ENCODE results near the gene RPS2.
"Not testable (repeated sequence)": the region's sequence is repeated elsewhere in the genome, so short reads cannot be mapped to it uniquely, and the experiment has no call there.

DNA sequence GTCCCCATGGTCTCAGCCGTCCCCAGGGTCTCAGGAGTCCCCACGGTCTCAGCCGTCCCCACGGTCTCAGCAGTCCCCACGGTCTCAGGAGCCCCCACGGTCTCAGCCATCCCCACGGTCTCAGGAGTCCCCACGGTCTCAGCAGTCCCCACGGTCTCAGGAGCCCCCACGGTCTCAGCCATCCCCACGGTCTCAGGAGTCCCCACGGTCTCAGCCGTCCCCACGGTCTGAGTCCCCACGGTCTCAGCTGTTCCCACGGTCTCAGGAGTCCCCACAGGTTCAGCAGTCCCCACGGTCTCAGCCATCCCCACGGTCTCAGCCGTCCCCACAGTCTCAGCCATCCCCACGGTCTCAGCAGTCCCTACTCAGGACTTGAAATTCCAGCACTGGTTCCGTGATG, 44.5 kb downstream of the RPS2 start:
- TF ChIP-seq, protein P1, sequence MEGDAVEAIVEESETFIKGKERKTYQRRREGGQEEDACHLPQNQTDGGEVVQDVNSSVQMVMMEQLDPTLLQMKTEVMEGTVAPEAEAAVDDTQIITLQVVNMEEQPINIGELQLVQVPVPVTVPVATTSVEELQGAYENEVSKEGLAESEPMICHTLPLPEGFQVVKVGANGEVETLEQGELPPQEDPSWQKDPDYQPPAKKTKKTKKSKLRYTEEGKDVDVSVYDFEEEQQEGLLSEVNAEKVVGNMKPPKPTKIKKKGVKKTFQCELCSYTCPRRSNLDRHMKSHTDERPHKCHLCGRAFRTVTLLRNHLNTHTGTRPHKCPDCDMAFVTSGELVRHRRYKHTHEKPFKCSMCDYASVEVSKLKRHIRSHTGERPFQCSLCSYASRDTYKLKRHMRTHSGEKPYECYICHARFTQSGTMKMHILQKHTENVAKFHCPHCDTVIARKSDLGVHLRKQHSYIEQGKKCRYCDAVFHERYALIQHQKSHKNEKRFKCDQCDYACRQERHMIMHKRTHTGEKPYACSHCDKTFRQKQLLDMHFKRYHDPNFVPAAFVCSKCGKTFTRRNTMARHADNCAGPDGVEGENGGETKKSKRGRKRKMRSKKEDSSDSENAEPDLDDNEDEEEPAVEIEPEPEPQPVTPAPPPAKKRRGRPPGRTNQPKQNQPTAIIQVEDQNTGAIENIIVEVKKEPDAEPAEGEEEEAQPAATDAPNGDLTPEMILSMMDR (IDR thresholded peaks at IDR 0.05), result not testable (repeated sequence)
- not testable (repeated sequence) for TF ChIP-seq POLR2A, EP300 (IDR thresholded peaks at IDR 0.05)
